A673 (cell line): ENCODE data around the gene KDM4B. TPM values are rescaled to one million over a fixed set of nuclear protein-coding genes. Genes with fewer than 3 reads are reported as not detected.

Experiments used
- BruUV-seq: library from RNA; stranded (reverse); fragments of 400-500 nt; replicated peaks from 2 replicates; lab custom pipeline; 2021; lab: Mats Ljungman, UMichigan
- CTCF ChIA-PET: fragments of 300-600 bp; sonication (Branson Sonifier 250); formaldehyde crosslinking; loops from one replicate; lab custom pipeline; 2022; ENCODE audit warnings: antibody characterized with exemption; lab: Charles Lee
- POLR2A ChIA-PET: fragments of 300-600 bp; sonication (Branson Sonifier 250); formaldehyde crosslinking; loops from one replicate; lab custom pipeline; 2022; ENCODE audit warnings: antibody characterized with exemption; ENCODE audit not compliant: low non-redundant PET; lab: Charles Lee
- DNase-seq: peaks from one replicate; pipeline ENCODE4 v3.0.0-alpha.2; 2015; ENCODE audit warnings: low spot score
- H3K27ac ChIP-seq: fragments of 200-600 bp; sonication (generic); 2 replicates; pipeline ENCODE4 v1.5.1; 2016; ENCODE audit warnings: mixed run types, low read depth, mild to moderate bottlenecking, mixed read lengths, antibody characterized with exemption, low read length; ENCODE audit not compliant: poor library complexity, severe bottlenecking
- H3K27me3 ChIP-seq: fragments of 200-600 bp; sonication (generic); replicated peaks from 2 replicates; pipeline ENCODE4 v1.6.1; 2017; ENCODE audit warnings: mixed run types, low read depth, mild to moderate bottlenecking, mixed read lengths, antibody characterized with exemption, low read length; ENCODE audit not compliant: insufficient read depth, poor library complexity
- H3K36me3 ChIP-seq: fragments of 200-600 bp; sonication (generic); 2 replicates; pipeline ENCODE4 v1.6.1; 2016; ENCODE audit warnings: mixed run types, mild to moderate bottlenecking, mixed read lengths, antibody characterized with exemption, low read length; ENCODE audit not compliant: insufficient read depth, poor library complexity, severe bottlenecking
- H3K4me1 ChIP-seq: fragments of 200-600 bp; sonication (generic); 2 replicates; pipeline ENCODE4 v1.6.1; 2017; ENCODE audit warnings: mixed run types, mild to moderate bottlenecking, mixed read lengths, antibody characterized with exemption, low read length; ENCODE audit not compliant: insufficient read depth, poor library complexity, severe bottlenecking
- H3K4me3 ChIP-seq: fragments of 200-600 bp; sonication (generic); 2 replicates; pipeline ENCODE4 v1.5.1; 2016; ENCODE audit warnings: low read depth, mixed run types, mild to moderate bottlenecking, mixed read lengths, low read length; ENCODE audit not compliant: poor library complexity, severe bottlenecking
- H3K9me3 ChIP-seq: fragments of 200-600 bp; sonication (generic); 2 replicates; pipeline ENCODE4 v1.6.1; 2016; ENCODE audit warnings: mixed run types, low read depth, mild to moderate bottlenecking, mixed read lengths, antibody characterized with exemption, low read length; ENCODE audit not compliant: poor library complexity, severe bottlenecking
- EZH2 ChIP-seq: fragments of 200-600 bp; sonication (generic); IDR thresholded peaks from 2 replicates; pipeline ENCODE4 v1.6.1; 2017; ENCODE audit warnings: borderline replicate concordance, low read depth, mild to moderate bottlenecking, mixed read lengths, antibody characterized with exemption, low read length; ENCODE audit not compliant: poor library complexity, severe bottlenecking
- intact Hi-C: fragments of 100-400 bp; cut with micrococcal nuclease; formaldehyde crosslinking; loops from one replicate; pipeline ENCODE4 v1.10.0; 2022; ENCODE audit not compliant: unreplicated experiment
- total RNA-seq: library from RNA; stranded (reverse); gene quantifications from 2 replicates; pipeline ENCODE4 v1.2.3, GENCODE V29; 2021
- TF ChIP-seq, protein P1 (sequence below): fragments of 300-800, 200-600 bp; sonication (generic); conservative IDR thresholded peaks from 2 replicates; pipeline ENCODE4 v1.5.1; 2017; ENCODE audit warnings: low read depth, mild to moderate bottlenecking, antibody characterized with exemption, low read length, moderate library complexity, mixed read lengths

KDM4B gene
- total RNA-seq, 1 experiment from 2014 or later, result 30.0 TPM

GRCh38 chr19:5171711-5172110, 202.8 kb downstream of the KDM4B start:
- TF ChIP-seq EZH2, result no peak
- TF ChIP-seq, protein P1, sequence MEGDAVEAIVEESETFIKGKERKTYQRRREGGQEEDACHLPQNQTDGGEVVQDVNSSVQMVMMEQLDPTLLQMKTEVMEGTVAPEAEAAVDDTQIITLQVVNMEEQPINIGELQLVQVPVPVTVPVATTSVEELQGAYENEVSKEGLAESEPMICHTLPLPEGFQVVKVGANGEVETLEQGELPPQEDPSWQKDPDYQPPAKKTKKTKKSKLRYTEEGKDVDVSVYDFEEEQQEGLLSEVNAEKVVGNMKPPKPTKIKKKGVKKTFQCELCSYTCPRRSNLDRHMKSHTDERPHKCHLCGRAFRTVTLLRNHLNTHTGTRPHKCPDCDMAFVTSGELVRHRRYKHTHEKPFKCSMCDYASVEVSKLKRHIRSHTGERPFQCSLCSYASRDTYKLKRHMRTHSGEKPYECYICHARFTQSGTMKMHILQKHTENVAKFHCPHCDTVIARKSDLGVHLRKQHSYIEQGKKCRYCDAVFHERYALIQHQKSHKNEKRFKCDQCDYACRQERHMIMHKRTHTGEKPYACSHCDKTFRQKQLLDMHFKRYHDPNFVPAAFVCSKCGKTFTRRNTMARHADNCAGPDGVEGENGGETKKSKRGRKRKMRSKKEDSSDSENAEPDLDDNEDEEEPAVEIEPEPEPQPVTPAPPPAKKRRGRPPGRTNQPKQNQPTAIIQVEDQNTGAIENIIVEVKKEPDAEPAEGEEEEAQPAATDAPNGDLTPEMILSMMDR, result no peak
- no peak overlapping the region for H3K4me3 ChIP-seq
- no peak for DNase-seq
- no TSS peak for BruUV-seq
- H3K27ac ChIP-seq, result no peak overlapping the region
- no peaks in the 10 kb centered on the region for H3K36me3 ChIP-seq
- no peaks in the 10 kb centered on the region for H3K4me1 ChIP-seq
- ChIA-PET CTCF (interaction anchor here (0.6 kb wide), 1 partner anchor 123 kb away, joined by 3 read pairs; no protein-coding TSS in a partner anchor), POLR2A (no interaction called here)
- no peaks in the 10 kb centered on the region for H3K9me3 ChIP-seq
- no peaks in the 10 kb centered on the region for H3K27me3 ChIP-seq
- intact Hi-C loops, result no loop called here

- BruUV-seq, result no TSS peak
- peak; percentile 79 for DNase-seq
- Histone ChIP-seq H3K27me3 (no peaks in the 10 kb centered on the region), H3K4me1 (no peaks in the 10 kb centered on the region), H3K9me3 (no peaks in the 10 kb centered on the region), H3K27ac (peak overlapping the region; percentile 34), H3K36me3 (no peaks in the 10 kb centered on the region), H3K4me3 (no peak overlapping the region)
- intact Hi-C loops, result no loop called here
- ChIA-PET CTCF (interaction anchor here (0.6 to 0.7 kb wide), 2 partner anchors 125 to 172 kb away, joined by 4 to 5 read pairs; no protein-coding TSS in a partner anchor), POLR2A (no interaction called here)
- TF ChIP-seq EZH2, result no peak
- TF ChIP-seq, protein P1, result no peak
Measured at GRCh38 chr19:5172859-5173630, 204.1 kb downstream of the KDM4B start.

DNA sequence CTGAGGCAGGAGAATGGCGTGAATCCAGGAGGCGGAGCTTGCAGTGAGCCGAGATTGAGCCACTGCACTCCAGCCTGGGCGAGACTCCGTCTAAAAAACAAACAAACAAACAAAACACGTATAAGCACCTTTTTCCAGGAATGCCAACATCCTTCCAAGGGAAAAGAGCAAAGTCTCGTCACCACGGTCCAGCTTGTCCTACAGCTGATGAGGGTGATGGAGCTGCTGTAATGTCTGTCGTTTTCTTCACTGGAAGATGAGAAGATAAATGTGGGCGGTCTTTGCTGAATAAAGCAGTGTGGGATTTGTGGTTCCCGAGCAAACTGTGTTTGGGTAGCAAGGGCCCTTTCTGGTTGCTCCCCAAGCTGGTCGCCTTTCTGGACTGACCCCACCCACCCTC, 205.1 kb downstream of the KDM4B start:
- Histone ChIP-seq H3K9me3 (no peaks in the 10 kb centered on the region), H3K27ac (no peak overlapping the region), H3K4me1 (no peaks in the 10 kb centered on the region), H3K27me3 (no peaks in the 10 kb centered on the region), H3K36me3 (no peaks in the 10 kb centered on the region), H3K4me3 (no peak overlapping the region)
- ChIA-PET POLR2A (no interaction called here), CTCF (no interaction called here)
- no TSS peak for BruUV-seq
- no peak for TF ChIP-seq EZH2
- TF ChIP-seq, protein P1, result no peak
- intact Hi-C loops, result no loop called here
- no peak for DNase-seq
